Nephron progenitor cell (in vitro differentiated cells): Measurements from ENCODE around the gene SENP1.
A peak's percentile ranks its signal among the peaks of the same experiment; 100 is the strongest.

ENCODE experiments used
- DNase-seq: peaks from one replicate; pipeline ENCODE4 v3.0.0; 2021
- H3K27ac Mint-ChIP-seq: 2 replicates; pipeline ENCODE4 v1.8.0; 2021; ENCODE audit warnings: mild to moderate bottlenecking, moderate library complexity, mixed read lengths
- H3K27me3 Mint-ChIP-seq: 2 replicates; pipeline ENCODE4 v1.8.0; 2021; ENCODE audit warnings: mild to moderate bottlenecking, low read depth, mixed read lengths; ENCODE audit not compliant: poor library complexity
- H3K36me3 Mint-ChIP-seq: 2 replicates; pipeline ENCODE4 v1.8.0; 2021; ENCODE audit warnings: low read depth, mixed read lengths
- H3K4me1 Mint-ChIP-seq: 2 replicates; pipeline ENCODE4 v1.8.0; 2021; ENCODE audit warnings: mixed read lengths
- H3K4me3 Mint-ChIP-seq: 2 replicates; pipeline ENCODE4 v1.8.0; 2021; ENCODE audit warnings: mild to moderate bottlenecking, moderate library complexity, mixed read lengths
- H3K9me3 Mint-ChIP-seq: 2 replicates; pipeline ENCODE4 v1.8.0; 2021; ENCODE audit warnings: mild to moderate bottlenecking, moderate library complexity, mixed read lengths
- CTCF ChIP-seq: fragments of 200-600 bp; sonication (generic); IDR thresholded peaks from 2 replicates; pipeline ENCODE4 v1.5.0; 2021; ENCODE audit warnings: antibody characterized with exemption

Gene SENP1

GRCh38 chr12:48043771-48044170, 62.1 kb downstream of the SENP1 start:
- DNase-seq = no peak
- peaks cover 50% of the 10 kb centered on the region for H3K36me3 Mint-ChIP-seq
- no peaks in the 10 kb centered on the region for H3K27me3 Mint-ChIP-seq
- no peaks in the 10 kb centered on the region for H3K9me3 Mint-ChIP-seq
- peaks cover 11% of the 10 kb centered on the region for H3K4me1 Mint-ChIP-seq
- TF ChIP-seq CTCF = no peak
- no peak overlapping the region for H3K4me3 Mint-ChIP-seq
- H3K27ac Mint-ChIP-seq = no peak overlapping the region

GRCh38 chr12:48041591-48042423, 64.1 kb downstream of the SENP1 start:
- no peak overlapping the region for H3K27ac Mint-ChIP-seq
- peaks cover 30% of the 10 kb centered on the region for H3K4me1 Mint-ChIP-seq
- H3K4me3 Mint-ChIP-seq = no peak overlapping the region
- no peak for TF ChIP-seq CTCF
- DNase-seq = no peak
- H3K27me3 Mint-ChIP-seq = no peaks in the 10 kb centered on the region
- H3K9me3 Mint-ChIP-seq = no peaks in the 10 kb centered on the region
- H3K36me3 Mint-ChIP-seq = peaks cover 32% of the 10 kb centered on the region

- Mint-ChIP-seq H3K9me3 (no peaks in the 10 kb centered on the region), H3K4me1 (peaks cover 40% of the 10 kb centered on the region), H3K4me3 (no peak overlapping the region), H3K27me3 (no peaks in the 10 kb centered on the region), H3K27ac (no peak overlapping the region), H3K36me3 (peaks cover 17% of the 10 kb centered on the region)
- TF ChIP-seq CTCF = no peak
- DNase-seq = no peak
These were observed 65.5 kb downstream of the SENP1 start for GRCh38 chr12:48040354-48040753.

GRCh38 chr12:48039151-48039550, 66.7 kb downstream of the SENP1 start:
- no peak for TF ChIP-seq CTCF
- Mint-ChIP-seq H3K4me1 (peaks cover 50% of the 10 kb centered on the region), H3K36me3 (peaks cover 9% of the 10 kb centered on the region), H3K27me3 (no peaks in the 10 kb centered on the region), H3K27ac (no peak overlapping the region), H3K4me3 (no peak overlapping the region), H3K9me3 (no peaks in the 10 kb centered on the region)
- DNase-seq = no peak

GRCh38 chr12:48038085-48038484, 67.8 kb downstream of the SENP1 start:
- no peak for TF ChIP-seq CTCF
- Mint-ChIP-seq H3K27me3 (no peaks in the 10 kb centered on the region), H3K27ac (peak overlapping the region; percentile 99), H3K4me1 (peaks cover 59% of the 10 kb centered on the region), H3K9me3 (no peaks in the 10 kb centered on the region), H3K36me3 (no peaks in the 10 kb centered on the region), H3K4me3 (peak overlapping the region; percentile 61)
- DNase-seq = no peak
